ENCODE data around the gene SLC8A1. TPM values are rescaled to one million over a fixed set of nuclear protein-coding genes. Genes with fewer than 3 reads are reported as not detected.

SLC8A1 gene
- total RNA-seq (2022; extraction: Qiagen RNA extraction) = 0.21 to 0.41 TPM (median 0.29 TPM) in 5 replicates

DNA sequence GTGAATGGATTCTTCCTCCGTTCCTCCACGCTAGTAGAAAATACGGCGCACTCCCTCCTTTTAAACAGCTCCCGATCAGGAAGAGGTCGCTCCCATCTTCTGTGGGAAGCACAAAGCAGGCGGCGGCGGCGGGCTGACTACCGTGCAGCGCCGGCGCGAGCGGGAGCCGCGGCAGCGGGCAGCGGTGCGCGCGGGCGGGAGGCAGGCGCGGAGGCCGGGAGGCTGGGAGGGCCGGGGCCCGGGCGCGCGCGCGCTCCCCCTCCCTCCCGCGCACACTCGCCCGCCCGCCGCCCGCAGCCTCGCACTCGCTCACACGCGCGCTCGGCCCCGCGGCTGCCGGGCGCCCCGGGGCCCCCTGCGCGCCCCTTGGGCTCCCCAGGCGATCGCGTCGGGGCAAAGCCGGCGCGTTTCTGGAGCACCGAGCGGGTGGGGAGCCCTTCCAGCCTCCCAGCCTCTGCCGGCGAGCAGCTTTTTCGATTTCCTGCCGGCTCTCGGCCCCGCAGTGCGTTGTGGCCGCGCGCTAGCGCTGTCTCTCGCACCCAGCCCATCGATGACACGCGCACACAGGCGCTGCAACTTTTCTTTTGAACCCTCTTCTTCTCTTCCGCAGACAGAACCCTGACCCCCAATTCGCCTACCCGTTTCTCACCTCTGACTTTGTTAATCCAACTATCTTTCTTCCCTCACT is at the start of gene SLC8A1:
TSS of gene SLC8A1 (minus strand) at position 173 of the 688 bp plus-strand sequence.

All from A549 treated with Hydrocortisone at 1 μM for 4 hours (cell line).